Measurements from ENCODE around the gene SLC25A43. TPM values are rescaled to one million over a fixed set of nuclear protein-coding genes. Genes with fewer than 3 reads are reported as not detected.
A peak's percentile ranks its signal among the peaks of the same experiment; 100 is the strongest.

Gene SLC25A43
- total and polyA plus RNA-seq, 8 donors = 3.2 to 6.5 (median 3.9) TPM

DNA sequence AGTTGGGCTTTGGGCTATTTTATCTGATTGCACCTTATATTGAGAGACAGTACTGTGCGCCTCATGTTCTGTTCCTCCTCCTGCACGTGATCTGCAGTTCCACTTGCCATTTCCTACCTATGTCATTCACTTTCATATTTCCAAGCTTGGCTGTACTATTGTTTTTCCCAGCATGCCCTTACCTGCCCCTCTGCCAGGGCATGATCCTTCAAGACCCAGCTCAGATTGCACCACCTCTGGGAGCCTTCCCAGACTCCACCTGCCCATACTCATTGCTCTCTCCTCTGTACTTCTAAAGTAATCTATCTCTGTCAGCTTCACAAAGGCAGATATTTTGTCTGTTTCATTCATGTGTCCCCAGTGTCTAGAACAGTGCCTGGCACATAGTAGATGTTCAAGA is 80.7 kb downstream of the SLC25A43 start:
- DNase-seq (no peak), ATAC-seq (no peak), FAIRE-seq (no peak)
- no peaks in the 10 kb centered on the region for H3K9me3 ChIP-seq
- intact Hi-C loops (cut with DNase I) = no loop called here
- H3K27me3 ChIP-seq = no peaks in the 10 kb centered on the region
- no peak overlapping the region for H3K4me3 ChIP-seq
- H3K36me3 ChIP-seq = no peaks in the 10 kb centered on the region
- peaks cover 4 to 19% (median 16%) of the 10 kb centered on the region in 3 donors for H3K4me1 ChIP-seq
- 70 to 77% methylated on average over 2 of the region's 2 CpGs for WGBS, 2 donors
- H3K27ac ChIP-seq = no peak overlapping the region
- TF ChIP-seq, protein P1, sequence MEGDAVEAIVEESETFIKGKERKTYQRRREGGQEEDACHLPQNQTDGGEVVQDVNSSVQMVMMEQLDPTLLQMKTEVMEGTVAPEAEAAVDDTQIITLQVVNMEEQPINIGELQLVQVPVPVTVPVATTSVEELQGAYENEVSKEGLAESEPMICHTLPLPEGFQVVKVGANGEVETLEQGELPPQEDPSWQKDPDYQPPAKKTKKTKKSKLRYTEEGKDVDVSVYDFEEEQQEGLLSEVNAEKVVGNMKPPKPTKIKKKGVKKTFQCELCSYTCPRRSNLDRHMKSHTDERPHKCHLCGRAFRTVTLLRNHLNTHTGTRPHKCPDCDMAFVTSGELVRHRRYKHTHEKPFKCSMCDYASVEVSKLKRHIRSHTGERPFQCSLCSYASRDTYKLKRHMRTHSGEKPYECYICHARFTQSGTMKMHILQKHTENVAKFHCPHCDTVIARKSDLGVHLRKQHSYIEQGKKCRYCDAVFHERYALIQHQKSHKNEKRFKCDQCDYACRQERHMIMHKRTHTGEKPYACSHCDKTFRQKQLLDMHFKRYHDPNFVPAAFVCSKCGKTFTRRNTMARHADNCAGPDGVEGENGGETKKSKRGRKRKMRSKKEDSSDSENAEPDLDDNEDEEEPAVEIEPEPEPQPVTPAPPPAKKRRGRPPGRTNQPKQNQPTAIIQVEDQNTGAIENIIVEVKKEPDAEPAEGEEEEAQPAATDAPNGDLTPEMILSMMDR (IDR thresholded peaks at IDR 0.05) = no peak

DNA sequence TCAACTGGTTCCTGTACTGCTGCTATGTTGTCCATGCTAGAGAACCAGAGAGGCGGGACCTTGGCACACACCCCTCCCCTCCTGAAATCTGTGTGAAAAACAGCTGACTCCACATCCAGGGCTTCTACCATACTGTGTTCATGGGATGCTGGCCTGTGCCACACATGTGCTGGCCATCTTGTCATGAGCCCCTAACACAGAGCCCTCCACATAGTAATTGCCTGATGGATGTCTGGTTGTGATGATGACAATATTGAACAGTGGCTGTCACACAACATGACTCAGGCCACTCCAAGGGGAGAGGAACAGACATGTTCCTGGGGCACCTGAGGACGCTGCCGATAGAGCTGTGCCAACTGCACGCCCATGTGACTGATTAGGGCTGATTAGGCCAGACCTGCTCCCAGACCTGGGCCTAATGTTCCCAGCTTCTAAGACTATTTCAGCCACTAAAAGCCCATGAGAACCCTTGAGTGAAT is 82.2 kb downstream of the SLC25A43 start:
- DNase-seq = peak in 5 of 6 donors; percentile 60 to 81 (median 76)
- Histone ChIP-seq H3K4me3 (no peak overlapping the region), H3K4me1 (peaks cover 4 to 19% (median 16%) of the 10 kb centered on the region in 3 donors), H3K27me3 (no peaks in the 10 kb centered on the region), H3K9me3 (no peaks in the 10 kb centered on the region), H3K36me3 (no peaks in the 10 kb centered on the region), H3K27ac (peak overlapping the region in 3 of 4 donors; percentile 14 to 69 (median 57))
- ATAC-seq = peak; percentile 79 to 85 (median 82)
- 27 to 28% methylated on average over 4 of the region's 4 CpGs for WGBS, 2 donors
- TF ChIP-seq, protein P1 (IDR thresholded peaks at IDR 0.05) = no peak
- intact Hi-C loops (cut with DNase I) = no loop called here
- no peak for FAIRE-seq

DNA sequence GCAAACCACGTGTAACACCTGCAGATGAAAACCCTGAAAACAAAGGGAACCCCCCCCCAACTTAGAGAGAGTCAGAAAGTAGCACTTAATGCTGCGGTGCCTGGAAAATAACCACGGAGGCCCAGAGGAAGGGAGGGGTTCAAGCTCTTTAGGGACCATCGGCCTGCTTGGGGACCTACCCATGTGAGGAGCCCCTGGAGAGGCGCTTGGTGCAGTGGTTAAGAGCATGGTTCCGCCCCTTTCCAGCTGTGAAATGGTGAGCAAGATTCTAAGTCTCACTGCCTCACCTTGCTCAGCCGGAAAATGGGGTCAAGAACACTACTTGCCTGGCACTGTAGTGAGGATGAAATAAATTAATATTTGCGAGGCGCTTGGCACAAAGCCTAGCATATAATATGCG is 82.9 kb downstream of the SLC25A43 start:
- no peak for DNase-seq
- Histone ChIP-seq H3K36me3 (no peaks in the 10 kb centered on the region), H3K27ac (peak overlapping the region; percentile 14 to 69 (median 58)), H3K4me1 (peaks cover 4 to 19% (median 16%) of the 10 kb centered on the region in 3 donors), H3K4me3 (peak overlapping the region in 1 of 4 donors; percentile 29), H3K27me3 (no peaks in the 10 kb centered on the region), H3K9me3 (no peaks in the 10 kb centered on the region)
- no peak for ATAC-seq
- intact Hi-C loops (cut with DNase I) = no loop called here
- no peak for FAIRE-seq
- 41 to 53% methylated on average over 10 of the region's 10 CpGs for WGBS, 2 donors
- TF ChIP-seq, protein P1 (IDR thresholded peaks at IDR 0.05) = no peak

DNA sequence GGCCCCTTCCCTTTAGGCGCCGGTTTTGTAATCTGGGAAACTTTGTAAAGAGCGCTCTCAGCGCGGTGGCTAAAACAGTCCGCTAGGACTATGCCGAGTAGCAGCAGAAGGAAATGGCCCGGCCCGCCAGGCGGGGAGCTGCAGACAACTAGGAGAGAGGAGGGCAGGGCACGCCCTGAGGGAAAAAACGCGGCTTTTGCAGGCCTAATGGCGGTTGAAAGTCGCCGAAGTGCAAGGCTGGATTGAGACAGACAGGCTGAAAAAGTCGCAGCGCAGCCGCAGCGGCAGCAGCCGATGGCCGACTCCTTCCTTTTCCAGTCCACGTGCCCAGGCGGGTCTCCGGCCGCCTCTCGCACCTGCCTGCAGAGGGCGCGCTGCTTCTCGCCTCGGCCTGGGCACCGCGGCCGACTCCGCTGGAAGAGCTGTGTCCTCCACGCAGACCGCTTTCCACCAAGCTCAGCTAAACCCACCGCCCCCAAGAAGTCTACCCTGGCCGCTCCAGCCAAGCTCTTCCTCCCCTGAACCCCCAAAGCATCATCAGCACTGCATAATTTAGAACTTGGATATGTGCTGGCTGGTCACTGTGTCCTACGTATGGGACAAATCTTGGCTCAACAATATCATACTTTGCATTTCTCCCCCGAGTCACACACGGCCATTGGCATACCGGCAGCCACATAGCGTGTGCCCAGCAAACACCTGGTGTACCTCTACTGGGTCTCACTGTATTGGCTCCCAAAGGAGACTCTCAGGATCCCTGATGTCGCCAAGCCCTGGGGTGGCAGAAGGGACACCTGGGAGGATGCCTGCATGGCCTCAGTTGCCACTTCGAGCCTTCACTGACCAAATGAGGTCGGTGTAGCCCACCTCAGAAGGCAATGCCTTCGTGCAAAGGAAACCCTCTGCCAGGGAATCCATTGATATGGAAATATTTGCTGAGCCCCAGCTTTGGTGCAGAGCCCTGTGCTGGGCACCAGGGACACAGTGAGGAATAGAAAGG is 83.6 kb downstream of the SLC25A43 start:
- WGBS, 2 donors = 10 to 39% methylated on average over 48 of the region's 48 CpGs
- TF ChIP-seq, protein P1 (IDR thresholded peaks at IDR 0.05) = peak; percentile 39 to 72 (median 51)
- Histone ChIP-seq H3K36me3 (no peaks in the 10 kb centered on the region), H3K9me3 (no peaks in the 10 kb centered on the region), H3K27me3 (no peaks in the 10 kb centered on the region), H3K4me1 (peaks cover 4 to 14% (median 9%) of the 10 kb centered on the region in 3 donors), H3K4me3 (peak overlapping the region in 2 of 4 donors; percentile 1 to 29), H3K27ac (peak overlapping the region; percentile 14 to 69 (median 58))
- ATAC-seq = peak; percentile 69 to 86 (median 82)
- peak; percentile 53 to 87 (median 75) for DNase-seq
- FAIRE-seq = no peak
- intact Hi-C loops (cut with DNase I) = no loop called here
